GM10248 (cell line): Measurements from ENCODE around the gene GABRG3.

Experiments used
- CTCF ChIA-PET: fragments of 300-600 bp; sonication (Branson Sonifier 250); formaldehyde crosslinking; extraction: SDS; loops from one replicate; lab custom pipeline; 2021; ENCODE audit warnings: antibody characterized with exemption; lab: Yijun Ruan, JAX
- POLR2A ChIA-PET: fragments of 350-650 bp; sonication (Branson Sonifier 250); formaldehyde crosslinking; extraction: SDS; loops from one replicate; lab custom pipeline; 2020; ENCODE audit warnings: antibody characterized with exemption; lab: Yijun Ruan, JAX
- DNase-seq: peaks from one replicate; pipeline ENCODE4 v3.0.0; 2012; ENCODE audit errors: extremely low spot score
- CTCF ChIP-seq: IDR thresholded peaks from 2 replicates; pipeline ENCODE4 v1.5.1; 2012; ENCODE audit warnings: mild to moderate bottlenecking, low read depth; ENCODE audit errors: extremely low read depth, missing control alignments, control extremely low read depth

GABRG3 gene

GRCh38 chr15:27461181-27461580, 490.2 kb downstream of the GABRG3 start:
- ChIA-PET POLR2A (no interaction called here), CTCF (no interaction called here)
- no peak for TF ChIP-seq CTCF
- no peak for DNase-seq

- ChIA-PET CTCF (no interaction called here), POLR2A (no interaction called here)
- DNase-seq = no peak
- no peak for TF ChIP-seq CTCF
These were observed 492.6 kb downstream of the GABRG3 start for GRCh38 chr15:27463525-27464088.

GRCh38 chr15:27464941-27465612, 494.1 kb downstream of the GABRG3 start:
- no peak for TF ChIP-seq CTCF
- ChIA-PET POLR2A (no interaction called here), CTCF (no interaction called here)
- no peak for DNase-seq

- no peak for DNase-seq
- no peak for TF ChIP-seq CTCF
- POLR2A ChIA-PET = no interaction called here
- CTCF ChIA-PET = no interaction called here
These were observed 495.8 kb downstream of the GABRG3 start for GRCh38 chr15:27466758-27467157.

- DNase-seq = no peak
- no peak for TF ChIP-seq CTCF
- ChIA-PET CTCF (interaction anchor here (1.5 kb wide), 1 partner anchor 16 kb away, joined by 3 read pairs; no protein-coding TSS in a partner anchor), POLR2A (no interaction called here)
These were observed 497.2 kb downstream of the GABRG3 start for GRCh38 chr15:27468151-27468591.

GRCh38 chr15:27473845-27474244, 502.9 kb downstream of the GABRG3 start:
- POLR2A ChIA-PET = no interaction called here
- no peak for TF ChIP-seq CTCF
- CTCF ChIA-PET = no interaction called here
- DNase-seq = no peak
